Right atrium auricular region (tissue), 2 donors: ENCODE results near the gene PCGF1. TPM values are rescaled to one million over a fixed set of nuclear protein-coding genes. Genes with fewer than 3 reads are reported as not detected.
A peak's percentile ranks its signal among the peaks of the same experiment; 100 is the strongest.
"Not testable (repeated sequence)": the region's sequence is repeated elsewhere in the genome, so short reads cannot be mapped to it uniquely, and the experiment has no call there.

ENCODE experiments used
- DNase-seq: peaks from one replicate; pipeline ENCODE4 v3.0.0-alpha.2; 2019; ENCODE audit warnings: low spot score
- H3K27ac ChIP-seq, 2 donors: fragments of 200-600 bp; sonication (generic); 1 replicate in 1 of 2; 2 replicates in 1 of 2; pipeline ENCODE4 v1.5.1; 2016 to 2019
- H3K27me3 ChIP-seq, 2 donors: fragments of 200-600 bp; sonication (generic); one replicate each; pipeline versions ENCODE4 v1.5.1 to v1.6.0; 2017 to 2019
- H3K36me3 ChIP-seq: fragments of 200-600 bp; sonication (generic); one replicate; pipeline ENCODE4 v1.5.1; 2016
- H3K4me1 ChIP-seq, 2 donors: fragments of 200-600 bp; sonication (generic); one replicate each; pipeline versions ENCODE4 v1.5.1 to v1.6.0; 2017 to 2019
- H3K4me3 ChIP-seq, 2 donors: fragments of 200-600 bp; sonication (generic); 1 replicate in 1 of 2; 2 replicates in 1 of 2; pipeline ENCODE4 v1.5.1; 2017 to 2019; ENCODE audit warnings: mild to moderate bottlenecking in 1 of 2, moderate library complexity in 1 of 2
- H3K9me3 ChIP-seq, 2 donors: fragments of 200-600 bp; sonication (generic); one replicate each; pipeline ENCODE4 v1.5.1; 2019
- total RNA-seq, 2 donors: library from RNA; depleted of rRNA; stranded (reverse); fragments of >200 nt; gene quantifications; one replicate each; pipeline ENCODE4 v1.1.0, GENCODE V29; 2016
- TF ChIP-seq, protein P1 (sequence below), 2 donors: fragments of 200-600 bp; sonication (generic); IDR thresholded peaks; one replicate each; pipeline ENCODE4 v1.5.1; 2019; ENCODE audit warnings: antibody characterized with exemption in 2 of 2

Gene PCGF1
- total RNA-seq, 2 donors from 2014 or later: 15.2 to 19.0 TPM

DNA sequence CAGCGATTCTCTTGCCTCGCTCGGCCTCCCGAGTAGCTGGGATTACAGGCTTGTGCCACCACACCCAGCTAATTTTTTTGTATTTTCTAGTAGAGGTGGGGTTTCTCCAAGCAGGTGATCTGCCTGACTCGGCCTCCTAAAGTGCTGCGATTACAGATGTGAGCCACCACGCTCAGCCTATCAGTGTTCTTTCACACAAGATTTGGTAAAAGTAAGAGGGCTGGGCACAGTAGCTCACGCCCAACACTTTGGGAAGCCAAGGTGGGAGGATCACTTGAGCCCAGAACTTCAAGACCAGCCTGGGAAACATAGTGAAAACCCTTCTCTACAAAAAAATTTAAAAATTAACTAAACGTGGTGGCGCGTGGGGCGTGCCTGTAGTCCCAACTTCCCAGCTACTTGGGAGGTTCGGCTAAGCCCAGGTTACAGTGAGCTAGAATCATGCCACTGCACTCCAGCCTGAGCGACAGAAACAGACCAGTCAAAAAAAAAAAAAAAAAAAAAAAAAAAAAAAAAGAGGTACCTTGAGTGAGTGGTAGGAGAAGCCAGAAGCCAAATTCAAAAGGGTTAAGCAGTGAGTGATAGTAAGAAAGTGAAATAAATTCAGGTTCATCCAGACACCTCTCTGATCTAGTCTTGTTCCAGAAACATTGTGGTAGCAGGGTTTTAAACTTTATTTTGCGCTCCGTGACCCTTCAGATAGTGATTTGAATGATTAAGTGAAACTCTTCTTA is 36.0 kb downstream of the PCGF1 start:
- Histone ChIP-seq H3K36me3 (peaks cover 15% of the 10 kb centered on the region), H3K27ac (peak overlapping the region; percentile 79 to 90), H3K4me1 (peaks cover 0 to 20% of the 10 kb centered on the region in 2 donors), H3K27me3 (no peaks in the 10 kb centered on the region), H3K4me3 (peak overlapping the region; percentile 66 to 68), H3K9me3 (no peaks in the 10 kb centered on the region)
- no peak for DNase-seq
- TF ChIP-seq, protein P1, sequence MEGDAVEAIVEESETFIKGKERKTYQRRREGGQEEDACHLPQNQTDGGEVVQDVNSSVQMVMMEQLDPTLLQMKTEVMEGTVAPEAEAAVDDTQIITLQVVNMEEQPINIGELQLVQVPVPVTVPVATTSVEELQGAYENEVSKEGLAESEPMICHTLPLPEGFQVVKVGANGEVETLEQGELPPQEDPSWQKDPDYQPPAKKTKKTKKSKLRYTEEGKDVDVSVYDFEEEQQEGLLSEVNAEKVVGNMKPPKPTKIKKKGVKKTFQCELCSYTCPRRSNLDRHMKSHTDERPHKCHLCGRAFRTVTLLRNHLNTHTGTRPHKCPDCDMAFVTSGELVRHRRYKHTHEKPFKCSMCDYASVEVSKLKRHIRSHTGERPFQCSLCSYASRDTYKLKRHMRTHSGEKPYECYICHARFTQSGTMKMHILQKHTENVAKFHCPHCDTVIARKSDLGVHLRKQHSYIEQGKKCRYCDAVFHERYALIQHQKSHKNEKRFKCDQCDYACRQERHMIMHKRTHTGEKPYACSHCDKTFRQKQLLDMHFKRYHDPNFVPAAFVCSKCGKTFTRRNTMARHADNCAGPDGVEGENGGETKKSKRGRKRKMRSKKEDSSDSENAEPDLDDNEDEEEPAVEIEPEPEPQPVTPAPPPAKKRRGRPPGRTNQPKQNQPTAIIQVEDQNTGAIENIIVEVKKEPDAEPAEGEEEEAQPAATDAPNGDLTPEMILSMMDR (IDR thresholded peaks at IDR 0.05): no peak

DNA sequence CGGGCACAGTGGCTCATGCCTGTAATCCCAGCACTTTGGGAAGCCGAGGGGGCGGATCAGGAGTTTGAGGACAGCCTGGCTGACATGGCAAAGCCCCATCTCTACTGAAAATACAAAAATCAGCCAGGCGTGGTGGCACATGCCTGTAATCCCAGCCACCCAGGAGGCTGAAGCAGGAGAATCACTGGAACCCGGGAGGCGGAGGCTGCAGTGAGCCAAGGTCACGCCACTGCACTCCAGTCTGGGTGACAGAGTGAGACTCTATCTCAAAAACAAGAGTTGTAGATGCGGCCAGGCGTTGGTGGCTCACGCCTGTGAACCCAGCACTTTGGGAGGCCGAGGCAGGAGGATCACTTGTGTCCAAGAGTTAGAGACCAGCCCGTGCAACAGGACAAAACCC is 36.8 kb downstream of the PCGF1 start:
- not testable (repeated sequence) for DNase-seq, H3K27me3 ChIP-seq, H3K4me3 ChIP-seq, H3K27ac ChIP-seq, H3K9me3 ChIP-seq
- Histone ChIP-seq H3K36me3 (peaks cover 15% of the 10 kb centered on the region), H3K4me1 (peaks cover 0 to 24% of the 10 kb centered on the region in 2 donors)

DNA sequence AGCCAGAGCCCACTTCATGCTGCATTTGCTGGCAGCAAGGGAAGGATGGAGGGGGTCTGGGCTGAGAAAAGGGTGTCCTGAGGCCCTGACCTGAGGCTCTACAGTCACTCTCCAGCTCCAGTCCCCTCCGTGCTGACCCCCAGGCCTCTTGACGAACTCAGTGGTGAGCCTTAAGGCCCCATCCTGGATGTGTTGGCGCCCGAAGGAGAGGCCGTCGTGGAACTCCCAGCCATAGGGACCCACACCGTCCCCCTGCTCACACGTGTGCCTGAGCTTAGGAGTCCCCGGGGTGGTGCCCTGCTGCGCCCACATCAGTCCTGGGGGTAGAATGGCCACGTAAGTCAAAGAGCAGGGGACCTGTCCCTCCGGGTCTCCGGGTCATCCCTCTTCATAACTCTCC is 43.1 kb downstream of the PCGF1 start:
- DNase-seq: no peak
- Histone ChIP-seq H3K4me3 (peak overlapping the region; percentile 93 to 94), H3K27ac (peak overlapping the region; percentile 84 to 86), H3K9me3 (no peaks in the 10 kb centered on the region), H3K4me1 (peaks cover 0 to 18% of the 10 kb centered on the region in 2 donors), H3K27me3 (no peaks in the 10 kb centered on the region), H3K36me3 (peaks cover 19% of the 10 kb centered on the region)
- TF ChIP-seq, protein P1 (IDR thresholded peaks at IDR 0.05): no peak

DNA sequence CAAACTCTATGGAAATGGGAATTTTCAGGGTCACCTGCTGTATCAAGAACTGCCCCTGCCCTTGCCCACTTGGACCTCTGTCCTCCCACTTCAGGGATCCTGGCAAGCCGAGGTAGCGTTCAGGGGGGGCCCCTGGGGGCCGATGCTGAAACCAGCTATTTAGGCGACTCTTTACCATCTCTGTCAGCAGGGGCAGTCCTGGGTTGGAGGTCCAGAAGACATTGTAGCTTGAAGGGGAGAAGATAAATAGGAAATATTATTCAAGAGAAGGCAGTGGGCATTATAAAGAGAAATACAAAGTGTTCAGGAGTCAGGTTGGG is 44.7 kb downstream of the PCGF1 start:
- TF ChIP-seq, protein P1 (IDR thresholded peaks at IDR 0.05): no peak
- peaks cover 0 to 28% of the 10 kb centered on the region in 2 donors for H3K4me1 ChIP-seq
- peaks cover 19% of the 10 kb centered on the region for H3K36me3 ChIP-seq
- no peaks in the 10 kb centered on the region for H3K27me3 ChIP-seq
- no peak for DNase-seq
- H3K9me3 ChIP-seq: no peaks in the 10 kb centered on the region
- no peak overlapping the region for H3K27ac ChIP-seq
- no peak overlapping the region for H3K4me3 ChIP-seq

DNA sequence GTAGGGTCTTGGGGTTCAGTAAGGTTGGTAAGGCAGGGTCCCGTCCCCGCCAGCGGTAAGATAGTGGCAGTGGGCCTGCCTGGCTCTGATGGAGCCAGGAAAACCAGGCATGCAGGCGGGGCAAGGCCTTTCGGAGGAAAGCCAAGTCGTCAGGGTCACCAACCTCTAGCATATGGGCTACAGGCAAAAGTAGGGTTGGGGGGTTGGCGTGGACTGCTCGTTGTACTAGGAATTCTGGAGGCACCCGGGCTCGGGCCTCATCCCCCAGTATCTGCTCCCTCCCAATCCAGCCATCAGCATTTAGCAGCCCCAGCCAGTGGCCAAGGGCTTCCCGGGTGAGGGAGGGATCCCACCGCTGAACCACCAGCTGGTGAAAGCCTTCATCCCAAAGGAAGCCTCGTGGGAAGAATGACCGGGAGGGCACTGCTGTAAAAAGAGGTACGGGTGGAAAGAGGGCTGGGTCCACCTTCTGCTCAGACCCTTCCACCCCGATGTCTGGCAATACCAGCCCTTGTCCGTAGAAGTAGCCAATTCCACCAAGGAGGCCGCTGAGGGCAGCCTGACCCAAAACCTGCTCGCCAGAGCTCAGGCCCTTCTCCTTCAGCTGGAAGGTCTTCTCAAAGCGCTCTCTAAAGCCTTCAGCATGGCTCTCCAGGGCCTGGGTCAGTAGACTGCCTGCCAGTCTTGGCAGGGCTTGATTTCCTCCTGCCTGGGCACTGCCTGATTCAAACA is 45.3 kb downstream of the PCGF1 start:
- no peaks in the 10 kb centered on the region for H3K27me3 ChIP-seq
- no peak overlapping the region for H3K27ac ChIP-seq
- H3K4me3 ChIP-seq: no peak overlapping the region
- H3K9me3 ChIP-seq: no peaks in the 10 kb centered on the region
- peaks cover 19% of the 10 kb centered on the region for H3K36me3 ChIP-seq
- H3K4me1 ChIP-seq: peaks cover 0 to 32% of the 10 kb centered on the region in 2 donors
- TF ChIP-seq, protein P1 (IDR thresholded peaks at IDR 0.05): no peak
- DNase-seq: no peak

DNA sequence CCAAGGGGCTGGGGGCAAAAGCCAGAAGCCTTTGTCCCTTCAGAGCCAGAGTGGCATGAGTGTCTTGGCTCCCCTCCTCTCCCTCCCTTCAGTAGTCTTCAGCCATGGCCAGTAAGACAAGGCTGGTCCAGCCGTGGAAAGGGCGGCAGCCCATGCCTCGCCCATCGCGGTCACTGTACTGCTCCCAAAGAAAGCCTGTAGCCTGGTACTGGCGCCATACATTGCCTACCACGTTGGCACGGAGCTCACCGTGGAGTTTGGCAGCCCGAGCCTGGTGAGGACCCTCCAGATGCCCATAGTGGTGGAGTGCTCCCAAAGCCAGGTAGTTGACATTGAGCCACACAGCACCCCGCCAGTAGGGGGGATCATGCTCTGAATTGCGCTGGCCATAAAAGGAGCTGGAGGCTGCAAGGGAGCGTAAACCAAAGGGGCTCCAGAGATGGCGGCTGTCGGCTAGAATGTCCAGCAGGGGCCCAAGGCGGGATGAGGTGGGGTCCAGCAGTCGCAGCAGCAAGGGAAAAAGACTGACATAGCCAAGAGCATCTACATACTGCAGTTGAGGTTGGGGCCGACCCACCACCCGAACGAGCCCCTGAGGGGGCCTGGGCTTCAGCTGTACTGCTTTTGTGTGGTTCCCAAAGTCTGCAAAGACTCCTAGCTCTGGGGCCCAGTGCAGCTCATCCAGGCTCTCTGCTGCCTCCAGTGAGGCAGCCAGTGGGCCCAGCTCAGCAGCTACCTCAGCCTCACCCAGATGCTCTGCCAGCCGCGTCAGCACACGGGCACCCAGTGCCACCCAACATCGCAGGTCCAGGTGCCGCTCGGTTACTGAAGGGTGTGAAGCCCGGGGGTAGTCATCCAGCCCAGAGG is 46.1 kb downstream of the PCGF1 start:
- no peak overlapping the region for H3K4me3 ChIP-seq
- peaks cover 19% of the 10 kb centered on the region for H3K36me3 ChIP-seq
- H3K4me1 ChIP-seq: peaks cover 0 to 40% of the 10 kb centered on the region in 2 donors
- no peaks in the 10 kb centered on the region for H3K9me3 ChIP-seq
- no peaks in the 10 kb centered on the region for H3K27me3 ChIP-seq
- DNase-seq: no peak
- TF ChIP-seq, protein P1 (IDR thresholded peaks at IDR 0.05): no peak
- H3K27ac ChIP-seq: no peak overlapping the region

DNA sequence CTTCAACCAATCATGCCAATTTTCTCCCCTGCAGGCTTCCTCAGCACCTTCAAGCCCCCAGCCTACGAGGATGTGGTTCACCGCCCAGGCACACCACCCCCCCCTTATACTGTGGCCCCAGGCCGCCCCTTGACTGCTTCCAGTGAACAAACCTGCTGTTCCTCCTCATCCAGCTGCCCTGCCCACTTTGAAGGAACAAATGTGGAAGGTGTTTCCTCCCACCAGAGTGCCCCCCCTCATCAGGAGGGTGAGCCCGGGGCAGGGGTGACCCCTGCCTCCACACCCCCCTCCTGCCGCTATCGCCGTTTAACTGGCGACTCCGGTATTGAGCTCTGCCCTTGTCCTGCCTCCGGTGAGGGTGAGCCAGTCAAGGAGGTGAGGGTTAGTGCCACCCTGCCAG is 47.3 kb downstream of the PCGF1 start:
- H3K27ac ChIP-seq, DNase-seq, H3K27me3 ChIP-seq, H3K9me3 ChIP-seq, H3K4me3 ChIP-seq: not testable (repeated sequence)
- Histone ChIP-seq H3K36me3 (peaks cover 19% of the 10 kb centered on the region), H3K4me1 (peaks cover 0 to 44% of the 10 kb centered on the region in 2 donors)

DNA sequence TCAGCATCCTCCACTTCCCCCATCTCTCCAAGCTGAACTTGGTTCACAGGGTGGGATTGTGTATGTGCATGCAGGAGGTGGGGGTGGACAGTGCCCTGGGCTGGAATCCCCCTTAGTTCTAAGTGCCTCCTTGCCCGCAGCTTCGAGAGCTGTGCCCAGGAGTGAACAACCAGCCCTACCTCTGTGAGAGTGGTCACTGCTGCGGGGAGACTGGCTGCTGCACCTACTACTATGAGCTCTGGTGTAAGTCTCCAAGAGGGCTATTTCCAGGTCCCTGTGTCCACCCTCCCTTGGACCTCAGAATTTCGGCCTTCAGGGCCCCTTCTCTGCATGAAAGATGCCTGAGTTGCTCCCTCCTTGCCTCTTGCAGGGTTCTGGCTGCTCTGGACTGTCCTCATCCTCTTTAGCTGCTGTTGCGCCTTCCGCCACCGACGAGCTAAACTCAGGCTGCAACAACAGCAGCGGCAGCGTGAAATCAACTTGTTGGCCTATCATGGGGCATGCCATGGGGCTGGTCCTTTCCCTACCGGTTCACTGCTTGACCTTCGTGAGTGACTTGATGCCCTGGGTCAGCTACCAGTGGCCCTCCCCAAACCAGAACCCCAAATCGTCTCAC is 47.9 kb downstream of the PCGF1 start:
- not testable (repeated sequence) for H3K27me3 ChIP-seq, DNase-seq, H3K9me3 ChIP-seq, H3K4me3 ChIP-seq, H3K27ac ChIP-seq
- peaks cover 19% of the 10 kb centered on the region for H3K36me3 ChIP-seq
- peaks cover 0 to 45% of the 10 kb centered on the region in 2 donors for H3K4me1 ChIP-seq
